ENCODE results near the gene ZFR2.

Gene ZFR2

GRCh38 chr19:3899531-3900294, 30.9 kb upstream of the ZFR2 start:
- Histone ChIP-seq H4K91ac (ENCODE audit: low read length) (no peak overlapping the region), H3K18ac (ENCODE audit: low read depth in 1 of 2, low read length in 2 of 2) (no peak overlapping the region), H3K27ac (ENCODE audit: low read length, poor library complexity, severe bottlenecking) (no peak overlapping the region), H3K14ac (ENCODE audit: low read length in 2 of 2) (no peak overlapping the region), H2AK5ac (ENCODE audit: low read length, severe bottlenecking) (no peak overlapping the region), H2BK5ac (ENCODE audit: low read depth, low read length, poor library complexity, severe bottlenecking) (no peak overlapping the region), H3K4me3 (ENCODE audit: insufficient read depth in 1 of 2, low read depth in 1 of 2, low read length in 2 of 2) (no peak overlapping the region), H2BK12ac (ENCODE audit: low read length in 2 of 2) (no peak overlapping the region), H2AFZ (ENCODE audit: low read depth, low read length) (no peak overlapping the region), H3K4me2 (ENCODE audit: low read length, poor library complexity, severe bottlenecking) (no peak overlapping the region), H3K23ac (ENCODE audit: low read length in 2 of 2) (no peak overlapping the region), H3K9me3 (ENCODE audit: control insufficient read depth, low read length) (no peaks in the 10 kb centered on the region), H3K9ac (ENCODE audit: low read length) (no peak overlapping the region), H2BK120ac (ENCODE audit: low read depth, low read length) (no peak overlapping the region), H3K36me3 (ENCODE audit: control insufficient read depth in 1 of 2, insufficient read depth in 2 of 2, low read depth in 1 of 2, low read length in 2 of 2) (no peaks in the 10 kb centered on the region), H3K4me1 (ENCODE audit: control insufficient read depth, insufficient read depth, low read depth, low read length) (no peaks in the 10 kb centered on the region), H3K79me1 (replicated peaks; ENCODE audit: low read length, poor library complexity, severe bottlenecking) (no peaks in the 10 kb centered on the region), H4K8ac (ENCODE audit: low read length) (no peak overlapping the region), H2BK15ac (ENCODE audit: low read depth, poor library complexity, severe bottlenecking) (no peak overlapping the region), H3K4ac (ENCODE audit: low read depth in 1 of 2, low read length in 2 of 2) (no peak overlapping the region), H3K27me3 (ENCODE audit: control insufficient read depth in 1 of 2, insufficient read depth in 1 of 2, low read length in 2 of 2) (peaks cover 0 to 30% of the 10 kb centered on the region in 2 experiments)
- no peak for DNase-seq
- 91% methylated on average over 18 of the region's 18 CpGs for WGBS

DNA sequence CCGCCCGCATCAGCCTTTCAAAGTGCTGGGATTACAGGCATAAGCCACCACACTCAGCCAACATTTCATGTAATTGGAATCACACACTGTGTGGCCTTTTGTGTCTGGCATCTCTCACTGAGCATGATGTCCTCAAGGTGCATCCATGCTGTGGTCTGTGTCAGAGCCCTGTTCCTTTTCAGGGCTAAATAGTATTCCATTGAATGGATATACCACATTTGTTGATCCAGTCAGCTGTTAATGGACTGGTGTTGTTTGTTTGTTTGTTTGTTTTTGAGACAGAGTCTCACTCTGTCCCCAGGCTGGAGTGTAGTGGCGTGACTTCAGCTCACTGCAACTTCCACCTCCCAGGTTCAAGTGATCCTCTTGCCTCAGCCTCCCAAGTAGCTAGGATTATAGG, 29.6 kb upstream of the ZFR2 start:
- no peak overlapping the region for H3K23ac ChIP-seq (ENCODE audit: low read length in 2 of 2)
- H3K4ac ChIP-seq (ENCODE audit: low read depth in 1 of 2, low read length in 2 of 2) = no peak overlapping the region
- no peak for DNase-seq
- H3K4me3 ChIP-seq (ENCODE audit: insufficient read depth in 1 of 2, low read depth in 1 of 2, low read length in 2 of 2) = no peak overlapping the region
- H2AFZ ChIP-seq (ENCODE audit: low read depth, low read length) = no peak overlapping the region
- H4K91ac ChIP-seq (ENCODE audit: low read length) = no peak overlapping the region
- H2AK5ac ChIP-seq (ENCODE audit: low read length, severe bottlenecking) = no peak overlapping the region
- no peak overlapping the region for H2BK15ac ChIP-seq (ENCODE audit: low read depth, poor library complexity, severe bottlenecking)
- H3K79me1 ChIP-seq (replicated peaks; ENCODE audit: low read length, poor library complexity, severe bottlenecking) = no peaks in the 10 kb centered on the region
- no peak overlapping the region for H2BK120ac ChIP-seq (ENCODE audit: low read depth, low read length)
- H3K9ac ChIP-seq (ENCODE audit: low read length) = no peak overlapping the region
- H2BK12ac ChIP-seq (ENCODE audit: low read length in 2 of 2) = no peak overlapping the region
- no peaks in the 10 kb centered on the region for H3K9me3 ChIP-seq (ENCODE audit: control insufficient read depth, low read length)
- no peak overlapping the region for H3K4me2 ChIP-seq (ENCODE audit: low read length, poor library complexity, severe bottlenecking)
- no peak overlapping the region for H3K18ac ChIP-seq (ENCODE audit: low read depth in 1 of 2, low read length in 2 of 2)
- H3K4me1 ChIP-seq (ENCODE audit: control insufficient read depth, insufficient read depth, low read depth, low read length) = no peaks in the 10 kb centered on the region
- no peak overlapping the region for H3K27ac ChIP-seq (ENCODE audit: low read length, poor library complexity, severe bottlenecking)
- no peak overlapping the region for H3K14ac ChIP-seq (ENCODE audit: low read length in 2 of 2)
- H4K8ac ChIP-seq (ENCODE audit: low read length) = no peak overlapping the region
- H3K36me3 ChIP-seq (ENCODE audit: control insufficient read depth in 1 of 2, insufficient read depth in 2 of 2, low read depth in 1 of 2, low read length in 2 of 2) = no peaks in the 10 kb centered on the region
- H2BK5ac ChIP-seq (ENCODE audit: low read depth, low read length, poor library complexity, severe bottlenecking) = no peak overlapping the region
- 84% methylated on average over 3 of the region's 3 CpGs for WGBS
- H3K27me3 ChIP-seq (ENCODE audit: control insufficient read depth in 1 of 2, insufficient read depth in 1 of 2, low read length in 2 of 2) = peaks cover 0 to 32% of the 10 kb centered on the region in 2 experiments

- no peaks in the 10 kb centered on the region for H3K79me1 ChIP-seq (replicated peaks; ENCODE audit: low read length, poor library complexity, severe bottlenecking)
- no peak overlapping the region for H2BK12ac ChIP-seq (ENCODE audit: low read length in 2 of 2)
- no peak overlapping the region for H3K27ac ChIP-seq (ENCODE audit: low read length, poor library complexity, severe bottlenecking)
- no peak overlapping the region for H2BK5ac ChIP-seq (ENCODE audit: low read depth, low read length, poor library complexity, severe bottlenecking)
- H3K9ac ChIP-seq (ENCODE audit: low read length) = no peak overlapping the region
- H2BK120ac ChIP-seq (ENCODE audit: low read depth, low read length) = no peak overlapping the region
- WGBS = 81% methylated on average over 4 of the region's 4 CpGs
- H3K18ac ChIP-seq (ENCODE audit: low read depth in 1 of 2, low read length in 2 of 2) = no peak overlapping the region
- no peak overlapping the region for H4K8ac ChIP-seq (ENCODE audit: low read length)
- H3K9me3 ChIP-seq (ENCODE audit: control insufficient read depth, low read length) = no peaks in the 10 kb centered on the region
- no peak overlapping the region for H2AFZ ChIP-seq (ENCODE audit: low read depth, low read length)
- no peak overlapping the region for H3K4ac ChIP-seq (ENCODE audit: low read depth in 1 of 2, low read length in 2 of 2)
- H2BK15ac ChIP-seq (ENCODE audit: low read depth, poor library complexity, severe bottlenecking) = no peak overlapping the region
- peaks cover 0 to 34% of the 10 kb centered on the region in 2 experiments for H3K27me3 ChIP-seq (ENCODE audit: control insufficient read depth in 1 of 2, insufficient read depth in 1 of 2, low read length in 2 of 2)
- H3K14ac ChIP-seq (ENCODE audit: low read length in 2 of 2) = no peak overlapping the region
- no peaks in the 10 kb centered on the region for H3K36me3 ChIP-seq (ENCODE audit: control insufficient read depth in 1 of 2, insufficient read depth in 2 of 2, low read depth in 1 of 2, low read length in 2 of 2)
- no peaks in the 10 kb centered on the region for H3K4me1 ChIP-seq (ENCODE audit: control insufficient read depth, insufficient read depth, low read depth, low read length)
- H3K4me2 ChIP-seq (ENCODE audit: low read length, poor library complexity, severe bottlenecking) = no peak overlapping the region
- no peak overlapping the region for H4K91ac ChIP-seq (ENCODE audit: low read length)
- H3K23ac ChIP-seq (ENCODE audit: low read length in 2 of 2) = no peak overlapping the region
- DNase-seq = no peak
- H2AK5ac ChIP-seq (ENCODE audit: low read length, severe bottlenecking) = no peak overlapping the region
- no peak overlapping the region for H3K4me3 ChIP-seq (ENCODE audit: insufficient read depth in 1 of 2, low read depth in 1 of 2, low read length in 2 of 2)
These were observed 29.1 kb upstream of the ZFR2 start for GRCh38 chr19:3897936-3898335.

GRCh38 chr19:3895788-3896187, 26.9 kb upstream of the ZFR2 start:
- Histone ChIP-seq H2BK120ac (ENCODE audit: low read depth, low read length) (no peak overlapping the region), H3K27ac (ENCODE audit: low read length, poor library complexity, severe bottlenecking) (no peak overlapping the region), H4K8ac (ENCODE audit: low read length) (no peak overlapping the region), H3K79me1 (replicated peaks; ENCODE audit: low read length, poor library complexity, severe bottlenecking) (no peaks in the 10 kb centered on the region), H3K4me2 (ENCODE audit: low read length, poor library complexity, severe bottlenecking) (no peak overlapping the region), H3K9me3 (ENCODE audit: control insufficient read depth, low read length) (no peaks in the 10 kb centered on the region), H3K27me3 (ENCODE audit: control insufficient read depth in 1 of 2, insufficient read depth in 1 of 2, low read length in 2 of 2) (peaks cover 0 to 26% of the 10 kb centered on the region in 2 experiments), H2BK5ac (ENCODE audit: low read depth, low read length, poor library complexity, severe bottlenecking) (no peak overlapping the region), H2AFZ (ENCODE audit: low read depth, low read length) (no peak overlapping the region), H3K36me3 (ENCODE audit: control insufficient read depth in 1 of 2, insufficient read depth in 2 of 2, low read depth in 1 of 2, low read length in 2 of 2) (no peaks in the 10 kb centered on the region), H2BK15ac (ENCODE audit: low read depth, poor library complexity, severe bottlenecking) (no peak overlapping the region), H3K4me1 (ENCODE audit: control insufficient read depth, insufficient read depth, low read depth, low read length) (no peaks in the 10 kb centered on the region), H3K23ac (ENCODE audit: low read length in 2 of 2) (no peak overlapping the region), H3K4me3 (ENCODE audit: insufficient read depth in 1 of 2, low read depth in 1 of 2, low read length in 2 of 2) (no peak overlapping the region), H3K14ac (ENCODE audit: low read length in 2 of 2) (no peak overlapping the region), H4K91ac (ENCODE audit: low read length) (no peak overlapping the region), H3K18ac (ENCODE audit: low read depth in 1 of 2, low read length in 2 of 2) (no peak overlapping the region), H2AK5ac (ENCODE audit: low read length, severe bottlenecking) (no peak overlapping the region), H3K4ac (ENCODE audit: low read depth in 1 of 2, low read length in 2 of 2) (no peak overlapping the region), H2BK12ac (ENCODE audit: low read length in 2 of 2) (no peak overlapping the region), H3K9ac (ENCODE audit: low read length) (no peak overlapping the region)
- 94% methylated on average over 3 of the region's 5 CpGs for WGBS
- DNase-seq = no peak

All from mesenchymal stem cell (in vitro differentiated cells and primary cell).